Neural progenitor cell (in vitro differentiated cells): Measurements from ENCODE around the gene AIMP1.

Experiments used
- CTCF ChIP-seq: fragments of 200-600 bp; sonication (generic); IDR thresholded peaks from 2 replicates; pipeline ENCODE4 v1.5.1; 2017; ENCODE audit warnings: antibody characterized with exemption, mild to moderate bottlenecking
- EZH2 ChIP-seq: fragments of 200-600 bp; sonication (generic); IDR thresholded peaks from 2 replicates; pipeline ENCODE4 v1.6.1; 2017; ENCODE audit warnings: antibody characterized with exemption, mild to moderate bottlenecking, moderate library complexity
- EZH2phosphoT487 ChIP-seq: fragments of 200-600 bp; sonication (generic); IDR thresholded peaks from 2 replicates; pipeline ENCODE4 v1.6.1; 2017; ENCODE audit warnings: antibody characterized with exemption

GRCh38 chr4:106347167-106347566, 30.8 kb downstream of the AIMP1 start:
- no peak for TF ChIP-seq EZH2
- TF ChIP-seq CTCF: no peak
- no peak for TF ChIP-seq EZH2phosphoT487
